Subcutaneous abdominal adipose tissue (tissue), 5 donors: ENCODE measurements around the gene TMEM238.
"Not testable (repeated sequence)": the region's sequence is repeated elsewhere in the genome, so short reads cannot be mapped to it uniquely, and the experiment has no call there.

ENCODE experiments used
- H3K27ac ChIP-seq: one replicate; pipeline ENCODE4 v1.7.0; 2013; ENCODE audit warnings: low read depth, mild to moderate bottlenecking, inconsistent platforms, low read length, moderate library complexity
- H3K27me3 ChIP-seq, 5 donors: one replicate each; pipeline ENCODE4 v1.7.0; 2013; ENCODE audit warnings: low read length in 5 of 5, inconsistent platforms in 1 of 5; ENCODE audit not compliant: control insufficient read depth in 5 of 5, insufficient read depth in 4 of 5
- H3K36me3 ChIP-seq, 5 donors: one replicate each; pipeline ENCODE4 v1.7.0; 2013; ENCODE audit warnings: low read length in 5 of 5; ENCODE audit not compliant: control insufficient read depth in 5 of 5, insufficient read depth in 5 of 5
- H3K4me1 ChIP-seq, 5 donors: one replicate each; pipeline ENCODE4 v1.7.0; 2013; ENCODE audit warnings: low read length in 5 of 5, mild to moderate bottlenecking in 3 of 5, moderate library complexity in 1 of 5; ENCODE audit not compliant: control insufficient read depth in 5 of 5, insufficient read depth in 5 of 5
- H3K4me3 ChIP-seq, 5 donors: one replicate each; pipeline ENCODE4 v1.7.0; 2013; ENCODE audit warnings: low read length in 5 of 5, low read depth in 1 of 5
- H3K9ac ChIP-seq, 5 donors: one replicate each; pipeline ENCODE4 v1.7.0; 2013; ENCODE audit warnings: low read length in 5 of 5, mild to moderate bottlenecking in 4 of 5, moderate library complexity in 3 of 5
- H3K9me3 ChIP-seq, 5 donors: one replicate each; pipeline ENCODE4 v1.7.0; 2013; ENCODE audit warnings: low read length in 5 of 5; ENCODE audit not compliant: control insufficient read depth in 5 of 5
- donor health status: healthy.
- donor health status: healthy.
- donor health status: healthy.
- donor health status: healthy.
- donor health status: healthy.

The TMEM238 gene

GRCh38 chr19:55419103-55419502 lies 35.0 kb upstream of the TMEM238 start:
- Histone ChIP-seq H3K27ac (no peak overlapping the region), H3K4me3 (no peak overlapping the region), H3K27me3 (peaks cover 0 to 15% (median 6%) of the 10 kb centered on the region in 5 donors), H3K9me3 (no peaks in the 10 kb centered on the region), H3K9ac (no peak overlapping the region), H3K36me3 (no peaks in the 10 kb centered on the region), H3K4me1 (no peaks in the 10 kb centered on the region)

- H3K4me3 ChIP-seq, result no peak overlapping the region
- H3K36me3 ChIP-seq, result no peaks in the 10 kb centered on the region
- H3K4me1 ChIP-seq, result no peaks in the 10 kb centered on the region
- H3K27me3 ChIP-seq, result peaks cover 0 to 10% (median 6%) of the 10 kb centered on the region in 5 donors
- no peak overlapping the region for H3K27ac ChIP-seq
- no peak overlapping the region for H3K9ac ChIP-seq
- no peaks in the 10 kb centered on the region for H3K9me3 ChIP-seq
These were observed 34.1 kb upstream of the TMEM238 start for GRCh38 chr19:55418185-55418584.

GRCh38 chr19:55410168-55410567 lies 26.1 kb upstream of the TMEM238 start:
- Histone ChIP-seq H3K27ac (no peak overlapping the region), H3K36me3 (peaks cover 0 to 12% (median 6%) of the 10 kb centered on the region in 5 donors), H3K9me3 (no peaks in the 10 kb centered on the region), H3K27me3 (no peaks in the 10 kb centered on the region), H3K9ac (no peak overlapping the region), H3K4me1 (peaks cover 0 to 23% (median 18%) of the 10 kb centered on the region in 5 donors), H3K4me3 (no peak overlapping the region)

- Histone ChIP-seq H3K36me3 (peaks cover 0 to 17% (median 10%) of the 10 kb centered on the region in 5 donors), H3K4me1 (peaks cover 0 to 23% (median 18%) of the 10 kb centered on the region in 5 donors)
- not testable (repeated sequence) for H3K27ac ChIP-seq, H3K27me3 ChIP-seq, H3K9me3 ChIP-seq, H3K4me3 ChIP-seq, H3K9ac ChIP-seq
These were observed 25.1 kb upstream of the TMEM238 start for GRCh38 chr19:55409179-55409578.

GRCh38 chr19:55408533-55408872 lies 24.4 kb upstream of the TMEM238 start:
- peak overlapping the region in 1 of 5 donors; percentile 5 for H3K9ac ChIP-seq

GRCh38 chr19:55407800-55408532 lies 23.9 kb upstream of the TMEM238 start:
- Histone ChIP-seq H3K9ac (peak overlapping the region in 4 of 5 donors; percentile 56 to 92 (median 79)), H3K27ac (peak overlapping the region; percentile 95), H3K4me3 (peak overlapping the region; percentile 70 to 87 (median 76)), H3K9me3 (no peaks in the 10 kb centered on the region), H3K36me3 (peaks cover 0 to 27% (median 19%) of the 10 kb centered on the region in 5 donors), H3K4me1 (peaks cover 0 to 23% (median 18%) of the 10 kb centered on the region in 5 donors), H3K27me3 (no peaks in the 10 kb centered on the region)

More at GRCh38 chr19:55408533-55408872, 24.4 kb upstream of the TMEM238 start:
- Histone ChIP-seq H3K27ac (peak overlapping the region; percentile 95), H3K36me3 (peaks cover 0 to 22% (median 14%) of the 10 kb centered on the region in 5 donors), H3K27me3 (no peaks in the 10 kb centered on the region), H3K4me3 (peak overlapping the region; percentile 56 to 87 (median 75)), H3K4me1 (peaks cover 0 to 23% (median 18%) of the 10 kb centered on the region in 5 donors), H3K9me3 (no peaks in the 10 kb centered on the region)

- not testable (repeated sequence) for H3K27me3 ChIP-seq, H3K9me3 ChIP-seq
- H3K4me3 ChIP-seq, result peak within 1 kb of the TSS; percentile 70 to 87 (median 76)
- peaks cover 0 to 32% (median 24%) of the 10 kb centered on the region in 5 donors for H3K36me3 ChIP-seq
- peaks cover 0 to 23% (median 18%) of the 10 kb centered on the region in 5 donors for H3K4me1 ChIP-seq
- peak within 1 kb of the TSS; percentile 95 for H3K27ac ChIP-seq
- peak within 1 kb of the TSS in 4 of 5 donors; percentile 82 to 92 (median 88) for H3K9ac ChIP-seq
These were observed 23.4 kb upstream of the TMEM238 start, which contains the start of gene UBE2S for GRCh38 chr19:55407550-55407799. Gene UBE2S, minus strand, starts transcription at chr19:55407788. Its CDS starts 199 bp downstream, at chr19:55407589.

- peak overlapping the region in 4 of 5 donors; percentile 82 to 92 (median 88) for H3K9ac ChIP-seq
- peaks cover 0 to 37% (median 28%) of the 10 kb centered on the region in 5 donors for H3K36me3 ChIP-seq
- peak overlapping the region; percentile 95 for H3K27ac ChIP-seq
- no peaks in the 10 kb centered on the region for H3K27me3 ChIP-seq
- H3K4me1 ChIP-seq, result peaks cover 0 to 23% (median 18%) of the 10 kb centered on the region in 5 donors
- H3K4me3 ChIP-seq, result peak overlapping the region; percentile 63 to 76 (median 71)
- H3K9me3 ChIP-seq, result no peaks in the 10 kb centered on the region
These were observed 22.9 kb upstream of the TMEM238 start for GRCh38 chr19:55406826-55407549.

GRCh38 chr19:55406091-55406825 lies 22.2 kb upstream of the TMEM238 start:
- Histone ChIP-seq H3K4me1 (peaks cover 0 to 23% (median 18%) of the 10 kb centered on the region in 5 donors), H3K9ac (peak overlapping the region in 3 of 5 donors; percentile 26 to 46 (median 39)), H3K9me3 (no peaks in the 10 kb centered on the region), H3K27me3 (no peaks in the 10 kb centered on the region), H3K4me3 (peak overlapping the region; percentile 63 to 76 (median 71)), H3K36me3 (peaks cover 0 to 43% (median 31%) of the 10 kb centered on the region in 5 donors), H3K27ac (no peak overlapping the region)
